Measurements from ENCODE around the gene PDX1.

The PDX1 gene

GRCh38 chr13:27919934-27920676 lies at the start of gene PDX1:
TSS of gene PDX1 (plus strand) at chr13:27920000. CDS start at chr13:27920139, 139 bp downstream.
- no peak for DNase-seq (ENCODE audit: low spot score)

DNA sequence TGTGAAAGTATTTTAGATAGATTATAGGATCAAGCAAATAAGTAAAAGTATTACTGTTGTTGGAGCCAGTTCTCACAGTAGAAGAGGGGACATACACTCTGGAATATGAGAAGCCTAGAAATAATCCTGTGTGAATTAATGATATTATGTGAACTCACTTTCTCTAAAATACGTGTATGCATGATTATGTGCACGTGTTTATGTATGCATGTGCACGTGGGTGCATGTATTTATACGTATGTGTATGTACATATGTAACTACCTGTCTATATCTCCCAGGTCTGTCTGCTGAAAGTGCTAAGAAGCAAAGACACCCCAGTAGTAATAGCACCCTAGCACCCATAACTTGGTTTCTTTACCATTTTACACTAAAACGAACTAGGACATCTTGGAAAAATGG lies 41.5 kb upstream of the PDX1 start:
- no peak for DNase-seq (ENCODE audit: low spot score)

DNA sequence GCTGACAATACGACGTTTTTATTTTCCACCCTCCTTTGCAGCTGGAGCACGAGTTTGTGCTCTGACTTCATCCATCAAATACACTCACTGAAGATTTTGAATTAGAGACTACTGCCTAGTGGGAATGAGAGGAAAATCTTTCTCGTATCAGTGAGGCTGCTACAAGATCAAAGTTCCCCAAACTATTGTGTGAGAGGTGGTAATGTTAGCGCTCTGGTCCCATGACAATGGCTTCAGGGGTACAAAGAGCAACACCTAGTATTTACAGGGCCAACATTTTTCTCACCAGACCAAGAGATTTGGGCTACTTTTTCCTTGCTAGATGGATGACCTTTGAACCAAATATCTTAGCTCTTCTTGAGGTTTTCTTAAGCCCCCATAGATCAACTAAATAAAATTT lies 30.3 kb upstream of the PDX1 start:
- no peak for DNase-seq (ENCODE audit: low spot score)

DNA sequence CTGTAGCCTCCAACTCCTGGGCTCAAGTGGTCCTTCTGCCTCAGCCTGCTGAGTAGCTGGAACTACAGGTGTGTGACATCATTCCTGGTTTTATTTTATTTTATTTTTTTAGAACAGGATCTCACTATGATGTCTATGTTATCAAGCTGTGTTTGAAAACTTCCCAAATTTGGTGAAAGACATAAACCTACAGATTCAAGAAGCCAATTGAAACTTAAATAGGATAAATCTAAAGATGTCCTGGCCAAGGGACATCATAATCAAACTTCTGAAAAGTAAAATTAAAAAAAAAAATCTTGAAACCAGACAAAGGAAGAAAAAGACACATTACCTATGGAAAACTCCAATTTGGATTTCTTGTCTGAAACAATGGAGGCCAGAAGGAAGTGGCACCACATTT lies 23.1 kb upstream of the PDX1 start:
- no peak for DNase-seq (ENCODE audit: low spot score)

- no peak for DNase-seq (ENCODE audit: low spot score)
These were observed 15.1 kb upstream of the PDX1 start for GRCh38 chr13:27904719-27905118.

DNA sequence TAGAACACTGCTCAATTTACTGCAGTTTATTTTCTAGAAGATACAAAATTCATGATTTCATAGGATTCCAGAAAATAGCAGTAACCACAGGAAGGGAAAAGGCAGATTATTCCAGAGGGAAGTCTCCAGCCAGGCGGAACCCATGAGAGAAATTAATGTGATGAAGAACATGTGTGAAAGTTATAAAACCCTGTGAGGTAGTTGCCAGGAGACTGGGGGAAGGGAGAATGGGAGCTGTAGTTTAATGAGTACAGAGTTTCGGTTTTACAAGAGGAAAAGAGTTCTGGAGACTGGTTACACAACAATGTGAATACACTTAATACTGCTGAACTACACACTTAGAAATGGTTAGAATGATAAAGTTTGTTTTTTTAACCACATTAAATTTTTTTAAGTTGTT lies 14.2 kb upstream of the PDX1 start:
- no peak for DNase-seq (ENCODE audit: low spot score)

DNA sequence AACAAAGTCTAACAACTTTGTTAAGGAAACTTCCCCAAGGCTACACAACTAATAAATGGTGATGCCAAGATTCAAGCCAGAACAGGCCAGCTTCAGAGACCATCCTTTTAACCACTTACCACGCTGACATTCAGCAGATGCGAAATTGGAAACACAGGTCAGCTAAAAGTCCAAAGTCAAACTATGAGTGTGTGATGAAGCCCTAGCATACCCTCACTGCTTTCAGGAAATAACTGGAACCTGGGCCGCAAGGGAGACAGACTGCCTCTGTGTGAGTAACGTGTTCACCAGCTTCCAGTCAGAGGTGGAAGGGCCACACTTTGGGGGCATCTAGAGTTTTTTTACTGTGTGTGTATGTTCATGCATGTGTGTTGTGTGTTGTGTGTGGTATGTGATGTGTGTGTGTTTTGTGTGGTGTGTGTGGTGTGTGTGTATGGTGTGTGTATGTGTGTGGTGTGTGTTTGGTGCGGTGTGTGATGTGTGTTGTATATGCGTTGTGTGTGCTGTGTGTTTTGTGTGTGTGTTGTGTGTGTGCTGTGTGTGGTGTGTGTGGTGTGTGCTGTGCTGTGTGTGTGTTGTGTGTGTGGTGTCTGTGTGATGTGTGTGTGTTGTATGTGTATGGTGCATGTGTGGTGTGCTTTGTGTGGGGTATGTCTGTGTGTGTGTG lies 12.5 kb upstream of the PDX1 start:
- DNase-seq (ENCODE audit: low spot score), result no peak

DNA sequence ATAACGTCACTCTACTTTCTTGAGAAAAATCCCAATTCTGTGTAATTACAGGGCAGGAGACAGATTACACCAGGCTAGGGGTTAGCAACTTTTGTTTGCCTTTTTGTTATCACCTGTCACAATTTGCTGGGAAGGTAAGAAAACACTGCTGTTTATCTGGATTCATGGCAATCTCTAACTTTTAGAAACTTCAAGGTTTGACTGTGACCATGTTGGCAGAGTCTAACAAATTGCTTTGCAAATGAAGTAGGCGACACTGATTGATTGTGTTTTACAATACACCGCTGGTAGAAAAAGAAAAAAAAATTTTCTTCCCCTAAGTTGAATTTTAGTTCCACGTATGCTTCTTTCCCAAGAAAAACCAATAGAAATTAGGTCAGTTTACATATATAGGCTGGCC lies 10.4 kb upstream of the PDX1 start:
- DNase-seq (ENCODE audit: low spot score), result no peak

- DNase-seq (ENCODE audit: low spot score), result no peak
These were observed 8.3 kb upstream of the PDX1 start for GRCh38 chr13:27911521-27911920.

GRCh38 chr13:27913160-27913559 lies 6.6 kb upstream of the PDX1 start:
- no peak for DNase-seq (ENCODE audit: low spot score)

DNA sequence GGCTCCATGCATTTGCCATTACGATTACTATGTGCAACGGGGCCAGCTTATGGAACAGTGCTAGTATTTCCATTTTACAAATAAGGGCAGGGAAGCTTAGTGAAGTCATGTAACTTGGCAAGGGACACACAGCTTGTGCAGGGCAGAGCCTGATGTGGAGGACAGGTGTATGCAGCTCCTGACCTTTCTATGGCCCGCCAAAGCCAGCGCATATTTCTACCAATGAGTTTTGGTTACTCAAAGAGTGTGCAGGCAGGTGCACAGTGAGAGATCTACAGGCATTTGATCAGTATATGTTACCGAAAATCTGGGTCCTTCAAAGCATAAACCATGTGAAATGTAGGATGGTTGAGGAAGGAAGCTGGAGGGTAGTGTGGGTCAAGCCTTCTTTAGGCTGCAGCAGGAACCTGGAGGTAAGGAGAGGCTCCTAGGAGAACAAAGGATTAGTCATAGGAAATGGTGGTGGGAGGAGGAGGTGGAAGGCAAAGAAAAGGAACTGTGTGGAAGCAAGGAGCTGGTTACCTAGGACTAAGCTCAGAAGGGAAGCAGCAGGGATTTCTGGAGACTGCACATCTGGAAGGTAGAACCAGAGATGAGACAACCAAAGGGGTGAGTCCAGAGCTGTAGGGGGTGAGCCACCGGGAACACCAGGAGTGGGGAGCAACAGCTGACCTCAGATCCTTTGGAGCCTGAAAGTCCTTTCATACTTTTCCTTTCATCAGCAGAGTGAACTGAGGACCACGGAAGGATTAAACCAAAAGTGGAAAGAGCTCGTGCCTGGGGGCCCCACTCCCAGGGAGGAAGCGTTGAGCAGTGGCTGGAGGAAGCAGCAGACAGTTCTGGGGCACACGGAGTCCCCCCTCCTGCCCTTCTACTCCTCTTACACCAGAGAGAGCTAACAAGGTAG lies 4.2 kb upstream of the PDX1 start:
- DNase-seq (ENCODE audit: low spot score), result no peak

GRCh38 chr13:27917121-27917947 lies 2.5 kb upstream of the PDX1 start:
- no peak for DNase-seq (ENCODE audit: low spot score)

DNA sequence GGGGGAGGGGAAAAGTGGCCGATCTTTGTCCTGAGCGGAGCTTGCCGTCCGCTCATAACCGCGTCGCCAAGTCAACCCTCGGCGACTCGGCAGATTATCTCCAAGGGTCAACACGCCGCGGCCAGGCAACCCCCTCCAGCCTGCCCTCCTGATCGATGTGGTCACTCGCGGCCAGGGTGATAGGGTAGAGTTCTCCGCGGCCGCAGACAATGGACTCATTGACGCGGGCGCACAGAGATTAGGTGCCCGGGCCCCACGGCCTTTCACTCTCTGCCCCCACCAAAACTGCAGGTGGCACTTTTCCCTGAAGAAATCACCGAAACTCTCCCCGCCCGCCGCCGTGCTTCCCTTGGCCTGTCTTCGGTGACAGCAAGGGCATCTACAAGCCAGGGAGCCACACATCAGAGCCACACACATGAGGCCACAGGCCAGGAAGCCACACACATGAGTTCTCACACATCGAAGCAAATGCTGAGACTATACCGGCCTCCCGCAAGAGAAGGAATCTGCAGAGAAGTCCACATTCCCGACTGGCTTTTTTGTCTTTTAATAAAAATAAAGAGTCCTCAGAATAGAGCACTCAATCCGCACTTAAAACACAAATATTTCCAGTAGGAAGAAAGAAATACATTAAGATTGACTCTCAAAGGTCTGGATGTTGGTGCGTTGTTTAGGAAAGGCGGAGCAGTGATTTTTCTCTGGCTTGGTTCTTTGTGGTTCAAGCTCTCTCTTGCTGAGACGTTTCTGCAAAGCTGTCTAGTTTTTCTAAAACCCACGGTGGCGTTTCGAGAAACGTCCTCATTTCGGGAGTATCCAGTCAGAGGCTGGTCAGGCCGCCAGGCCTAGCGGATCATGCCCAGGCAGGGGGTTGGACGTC lies 1.5 kb upstream of the PDX1 start:
- no peak for DNase-seq (ENCODE audit: low spot score)

- no peak for DNase-seq (ENCODE audit: low spot score)
These were observed 712 bp upstream of the PDX1 start for GRCh38 chr13:27918918-27919658.

- no peak for DNase-seq (ENCODE audit: low spot score)
These were observed 204 bp upstream of the PDX1 start for GRCh38 chr13:27919659-27919933.

DNA sequence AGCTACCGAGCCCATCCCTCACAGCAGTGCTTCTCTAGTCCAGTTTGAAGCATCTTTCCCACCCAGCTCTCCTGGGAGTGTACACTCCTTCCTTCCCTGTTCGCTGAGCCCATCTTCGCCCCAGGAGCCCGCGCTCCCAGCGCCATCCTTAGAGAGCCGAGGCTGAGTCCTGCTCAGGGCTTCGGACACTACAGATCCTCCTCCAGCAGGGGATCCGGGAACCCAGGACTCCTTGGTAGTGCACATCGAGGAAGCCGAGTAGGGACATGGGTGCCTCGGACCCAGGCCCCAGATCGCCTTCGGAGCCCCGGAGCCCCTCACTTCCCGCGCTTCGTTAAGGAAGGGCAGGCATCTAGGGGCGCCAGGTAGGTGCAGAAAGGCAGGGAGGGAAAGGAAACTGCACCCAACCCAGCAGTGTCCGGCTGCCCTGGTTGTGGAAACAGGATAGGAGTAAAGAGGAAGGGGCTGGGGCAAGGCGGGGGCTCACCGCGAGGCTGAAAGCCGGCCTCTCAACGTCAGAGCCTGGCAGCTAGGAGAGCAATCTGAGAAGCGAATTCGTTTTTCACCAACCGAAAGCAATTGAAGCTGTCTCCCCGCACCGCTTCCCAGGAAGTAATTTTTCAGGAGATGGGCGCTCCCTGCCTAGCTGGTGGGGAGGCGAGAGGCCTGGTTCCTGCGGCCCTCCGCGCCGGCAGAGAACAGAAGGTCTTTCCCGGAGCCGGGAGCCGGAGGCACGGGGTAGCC lies 1.0 kb downstream of the PDX1 start:
- no peak for DNase-seq (ENCODE audit: low spot score)

GRCh38 chr13:27921421-27921960 lies 1.7 kb downstream of the PDX1 start:
- no peak for DNase-seq (ENCODE audit: low spot score)

- no peak for DNase-seq (ENCODE audit: low spot score)
These were observed 2.4 kb downstream of the PDX1 start for GRCh38 chr13:27921961-27922882.

All from CD4-positive, alpha-beta T cell treated with Interleukin-15 for 4 hours (primary cell).